OCI-LY3 (cell line): ENCODE measurements around the gene H19.

Source experiments
- EZH2phosphoT487 ChIP-seq: fragments of 200-600 bp; shearing (Covaris generic); IDR thresholded peaks from 2 replicates; pipeline ENCODE4 v1.6.1; 2018; ENCODE audit warnings: antibody characterized with exemption, mixed run types, low read depth
- TF ChIP-seq, protein P1 (sequence below): fragments of 200-600, 300-600 bp; sonication (generic); IDR thresholded peaks from 2 replicates; pipeline ENCODE4 v1.5.1; 2014; ENCODE audit warnings: antibody characterized with exemption, low read length, low read depth

DNA sequence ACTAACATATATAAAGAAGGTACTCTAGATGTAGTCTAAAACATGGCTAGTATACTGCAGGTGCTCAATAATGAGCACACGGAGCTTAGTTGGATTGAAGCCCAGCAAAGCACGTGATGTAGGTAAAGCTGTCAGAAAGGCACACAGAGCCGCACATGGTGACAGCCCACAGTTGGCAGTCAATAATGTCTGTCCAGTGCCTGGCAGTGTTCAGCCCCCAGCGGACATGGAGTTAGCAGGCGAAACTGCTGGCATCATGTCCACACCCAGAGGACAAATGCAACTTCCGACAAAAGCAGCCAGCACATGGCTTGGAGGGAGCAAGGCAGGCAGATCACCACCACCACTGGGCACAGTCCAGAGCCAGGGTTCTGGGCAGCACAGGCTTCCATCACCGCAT lies 43.5 kb upstream of the H19 start:
- TF ChIP-seq, protein P1, sequence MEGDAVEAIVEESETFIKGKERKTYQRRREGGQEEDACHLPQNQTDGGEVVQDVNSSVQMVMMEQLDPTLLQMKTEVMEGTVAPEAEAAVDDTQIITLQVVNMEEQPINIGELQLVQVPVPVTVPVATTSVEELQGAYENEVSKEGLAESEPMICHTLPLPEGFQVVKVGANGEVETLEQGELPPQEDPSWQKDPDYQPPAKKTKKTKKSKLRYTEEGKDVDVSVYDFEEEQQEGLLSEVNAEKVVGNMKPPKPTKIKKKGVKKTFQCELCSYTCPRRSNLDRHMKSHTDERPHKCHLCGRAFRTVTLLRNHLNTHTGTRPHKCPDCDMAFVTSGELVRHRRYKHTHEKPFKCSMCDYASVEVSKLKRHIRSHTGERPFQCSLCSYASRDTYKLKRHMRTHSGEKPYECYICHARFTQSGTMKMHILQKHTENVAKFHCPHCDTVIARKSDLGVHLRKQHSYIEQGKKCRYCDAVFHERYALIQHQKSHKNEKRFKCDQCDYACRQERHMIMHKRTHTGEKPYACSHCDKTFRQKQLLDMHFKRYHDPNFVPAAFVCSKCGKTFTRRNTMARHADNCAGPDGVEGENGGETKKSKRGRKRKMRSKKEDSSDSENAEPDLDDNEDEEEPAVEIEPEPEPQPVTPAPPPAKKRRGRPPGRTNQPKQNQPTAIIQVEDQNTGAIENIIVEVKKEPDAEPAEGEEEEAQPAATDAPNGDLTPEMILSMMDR = no peak
- TF ChIP-seq EZH2phosphoT487 = no peak
